Spleen (tissue), 11 donors: ENCODE data around the gene MACROD2. TPM values are rescaled to one million over a fixed set of nuclear protein-coding genes. Genes with fewer than 3 reads are reported as not detected.

Experiments
- DNase-seq: peaks from one replicate; pipeline ENCODE4 v3.0.0-alpha.2; 2020
- H3K27ac ChIP-seq, 8 donors: fragments of 200-600 bp; sonication (generic) in 7 of 8; 1 replicate in 4 of 8; 2 replicates in 4 of 8; pipeline versions ENCODE4 v1.5.0 to v1.8.0; 2016 to 2021; ENCODE audit warnings: inconsistent platforms in 4 of 8, mild to moderate bottlenecking in 4 of 8, moderate library complexity in 1 of 8
- H3K27me3 ChIP-seq, 7 donors: fragments of 200-600 bp; sonication (generic) in 6 of 7; replicated peaks in 1 of 7; 1 replicate in 4 of 7; 2 replicates in 3 of 7; pipeline versions ENCODE4 v1.5.0 to v1.8.0; 2016 to 2021; ENCODE audit warnings: inconsistent platforms in 3 of 7, mild to moderate bottlenecking in 1 of 7
- H3K36me3 ChIP-seq, 6 donors: fragments of 200-600 bp; sonication (generic) in 5 of 6; 1 replicate in 4 of 6; 2 replicates in 2 of 6; pipeline versions ENCODE4 v1.5.0 to v1.8.0; 2016 to 2021; ENCODE audit warnings: inconsistent platforms in 2 of 6
- H3K4me1 ChIP-seq, 6 donors: fragments of 200-600 bp; sonication (generic) in 5 of 6; 1 replicate in 3 of 6; 2 replicates in 3 of 6; pipeline versions ENCODE4 v1.5.0 to v1.8.0; 2016 to 2021; ENCODE audit warnings: inconsistent platforms in 3 of 6
- H3K4me3 ChIP-seq, 8 donors: fragments of 200-600 bp; sonication (generic) in 7 of 8; 1 replicate in 4 of 8; 2 replicates in 4 of 8; pipeline versions ENCODE4 v1.5.0 to v1.8.0; 2016 to 2021; ENCODE audit warnings: inconsistent platforms in 4 of 8, mild to moderate bottlenecking in 4 of 8, moderate library complexity in 2 of 8
- H3K9me3 ChIP-seq, 8 donors: fragments of 200-600 bp; sonication (generic) in 7 of 8; 1 replicate in 4 of 8; 2 replicates in 4 of 8; pipeline versions ENCODE4 v1.5.0 to v1.8.0; 2016 to 2021; ENCODE audit warnings: inconsistent platforms in 4 of 8
- POLR2A ChIP-seq, 3 donors: fragments of 450-650 bp; IDR thresholded peaks; one replicate each; pipeline ENCODE4 v1.5.1; 2017; ENCODE audit warnings: antibody characterized with exemption in 3 of 3, mild to moderate bottlenecking in 1 of 3
- POLR2AphosphoS5 ChIP-seq, 3 donors: sonication (generic); formaldehyde crosslinking; IDR thresholded peaks; one replicate each; pipeline ENCODE4 v1.5.1; 2017; ENCODE audit warnings: antibody characterized with exemption in 3 of 3
- WGBS, 5 donors: extraction: QIAGEN DNeasy Blood & Tissue Kit in 3 of 5; methylation state at CpG; one replicate each; pipeline versions ENCODE4 v1.1.5 to v1.1.7; 2013 to 2018; 5-methylcytosine and 5-hydroxymethylcytosine counted together
- intact Hi-C: fragments of 100-400 bp; cut with DNase I; formaldehyde crosslinking; loops from one replicate; pipeline ENCODE4 v1.15.0; 2023; ENCODE audit warnings: low total_unique reads
- polyA plus RNA-seq, 3 donors: library from polyadenylated mRNA; stranded (reverse); fragments of 200-250 nt; gene quantifications; one replicate each; pipeline ENCODE4 v1.2.1, GENCODE V29; 2013
- total RNA-seq, 7 donors: library from RNA; depleted of rRNA in 3 of 7; stranded (reverse); fragments of >200 nt in 3 of 7; fragmentation: NEBNext Ultra II Directional in 4 of 7; extraction: Animal tissue kit (Norgen Biotek cat#: 25700) in 4 of 7; gene quantifications; one replicate each; pipeline versions ENCODE4 v1.1.0 to v1.2.1, GENCODE V29; 2016 to 2021
- TF ChIP-seq, protein P1 (sequence below), 11 experiments: fragments of 200-600 bp in 7 of 11; fragments of 450-650 bp in 4 of 11; sonication (generic) in 4 of 11; IDR thresholded peaks in 8 of 11; conservative IDR thresholded peaks in 3 of 11; 1 replicate in 7 of 11; 2 replicates in 4 of 11; pipeline versions ENCODE4 v1.4.0 to v1.8.0; 2016 to 2021; ENCODE audit warnings: antibody characterized with exemption in 11 of 11, inconsistent platforms in 4 of 11, mild to moderate bottlenecking in 1 of 11
- donor health status: healthy with polysubstance abuse.
- donor health status: DM: no; HTN: no; CAD: no; lungs with moderate emphysema.
- donor health status: DM: no; HTN: no; CAD: no.
- donor health status: Bipolar disorder and iron deficiency.
- donor health status: healthy.
- donor health status: DM: no; HTN: no; CAD: no.
- donor health status: DM: yes; HTN: yes; CAD: no.

Gene MACROD2
- total and polyA plus RNA-seq, 10 donors: 1.5 to 4.7 (median 3.4) TPM

- Histone ChIP-seq H3K27me3 (no peaks in the 10 kb centered on the region), H3K4me1 (no peaks in the 10 kb centered on the region), H3K4me3 (no peak overlapping the region), H3K36me3 (no peaks in the 10 kb centered on the region), H3K9me3 (no peaks in the 10 kb centered on the region), H3K27ac (no peak overlapping the region)
- intact Hi-C loops: no loop called here
- DNase-seq: no peak
- no peak for TF ChIP-seq POLR2AphosphoS5 (IDR thresholded peaks at IDR 0.05)
- TF ChIP-seq, protein P1, sequence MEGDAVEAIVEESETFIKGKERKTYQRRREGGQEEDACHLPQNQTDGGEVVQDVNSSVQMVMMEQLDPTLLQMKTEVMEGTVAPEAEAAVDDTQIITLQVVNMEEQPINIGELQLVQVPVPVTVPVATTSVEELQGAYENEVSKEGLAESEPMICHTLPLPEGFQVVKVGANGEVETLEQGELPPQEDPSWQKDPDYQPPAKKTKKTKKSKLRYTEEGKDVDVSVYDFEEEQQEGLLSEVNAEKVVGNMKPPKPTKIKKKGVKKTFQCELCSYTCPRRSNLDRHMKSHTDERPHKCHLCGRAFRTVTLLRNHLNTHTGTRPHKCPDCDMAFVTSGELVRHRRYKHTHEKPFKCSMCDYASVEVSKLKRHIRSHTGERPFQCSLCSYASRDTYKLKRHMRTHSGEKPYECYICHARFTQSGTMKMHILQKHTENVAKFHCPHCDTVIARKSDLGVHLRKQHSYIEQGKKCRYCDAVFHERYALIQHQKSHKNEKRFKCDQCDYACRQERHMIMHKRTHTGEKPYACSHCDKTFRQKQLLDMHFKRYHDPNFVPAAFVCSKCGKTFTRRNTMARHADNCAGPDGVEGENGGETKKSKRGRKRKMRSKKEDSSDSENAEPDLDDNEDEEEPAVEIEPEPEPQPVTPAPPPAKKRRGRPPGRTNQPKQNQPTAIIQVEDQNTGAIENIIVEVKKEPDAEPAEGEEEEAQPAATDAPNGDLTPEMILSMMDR (IDR thresholded peaks at IDR 0.05 in 8 of 11, conservative IDR thresholded peaks at IDR 0.05 in 3 of 11): no peak
- TF ChIP-seq POLR2A (IDR thresholded peaks at IDR 0.05): no peak
- 71 to 80% (median 78%) methylated on average over 2 of the region's 2 CpGs for WGBS, 5 donors
These were observed 835.1 kb downstream of the MACROD2 start for GRCh38 chr20:14830466-14830865.

- H3K36me3 ChIP-seq: no peaks in the 10 kb centered on the region
- no peak overlapping the region for H3K27ac ChIP-seq
- no peaks in the 10 kb centered on the region for H3K27me3 ChIP-seq
- intact Hi-C loops: no loop called here
- 80 to 84% (median 82%) methylated on average over 6 of the region's 6 CpGs for WGBS, 5 donors
- no peak for DNase-seq
- H3K9me3 ChIP-seq: no peaks in the 10 kb centered on the region
- H3K4me1 ChIP-seq: no peaks in the 10 kb centered on the region
- no peak overlapping the region for H3K4me3 ChIP-seq
- TF ChIP-seq, protein P1 (IDR thresholded peaks at IDR 0.05 in 8 of 11, conservative IDR thresholded peaks at IDR 0.05 in 3 of 11): no peak
- no peak for TF ChIP-seq POLR2AphosphoS5 (IDR thresholded peaks at IDR 0.05)
- TF ChIP-seq POLR2A (IDR thresholded peaks at IDR 0.05): no peak
These were observed 835.6 kb downstream of the MACROD2 start for GRCh38 chr20:14830899-14831298.

- Histone ChIP-seq H3K4me3 (no peak overlapping the region), H3K36me3 (no peaks in the 10 kb centered on the region), H3K27ac (no peak overlapping the region), H3K9me3 (no peaks in the 10 kb centered on the region), H3K27me3 (no peaks in the 10 kb centered on the region), H3K4me1 (no peaks in the 10 kb centered on the region)
- intact Hi-C loops: no loop called here
- TF ChIP-seq POLR2AphosphoS5 (IDR thresholded peaks at IDR 0.05): no peak
- TF ChIP-seq POLR2A (IDR thresholded peaks at IDR 0.05): no peak
- TF ChIP-seq, protein P1 (IDR thresholded peaks at IDR 0.05 in 8 of 11, conservative IDR thresholded peaks at IDR 0.05 in 3 of 11): no peak
- no peak for DNase-seq
These were observed 837.3 kb downstream of the MACROD2 start for GRCh38 chr20:14832630-14833029.

DNA sequence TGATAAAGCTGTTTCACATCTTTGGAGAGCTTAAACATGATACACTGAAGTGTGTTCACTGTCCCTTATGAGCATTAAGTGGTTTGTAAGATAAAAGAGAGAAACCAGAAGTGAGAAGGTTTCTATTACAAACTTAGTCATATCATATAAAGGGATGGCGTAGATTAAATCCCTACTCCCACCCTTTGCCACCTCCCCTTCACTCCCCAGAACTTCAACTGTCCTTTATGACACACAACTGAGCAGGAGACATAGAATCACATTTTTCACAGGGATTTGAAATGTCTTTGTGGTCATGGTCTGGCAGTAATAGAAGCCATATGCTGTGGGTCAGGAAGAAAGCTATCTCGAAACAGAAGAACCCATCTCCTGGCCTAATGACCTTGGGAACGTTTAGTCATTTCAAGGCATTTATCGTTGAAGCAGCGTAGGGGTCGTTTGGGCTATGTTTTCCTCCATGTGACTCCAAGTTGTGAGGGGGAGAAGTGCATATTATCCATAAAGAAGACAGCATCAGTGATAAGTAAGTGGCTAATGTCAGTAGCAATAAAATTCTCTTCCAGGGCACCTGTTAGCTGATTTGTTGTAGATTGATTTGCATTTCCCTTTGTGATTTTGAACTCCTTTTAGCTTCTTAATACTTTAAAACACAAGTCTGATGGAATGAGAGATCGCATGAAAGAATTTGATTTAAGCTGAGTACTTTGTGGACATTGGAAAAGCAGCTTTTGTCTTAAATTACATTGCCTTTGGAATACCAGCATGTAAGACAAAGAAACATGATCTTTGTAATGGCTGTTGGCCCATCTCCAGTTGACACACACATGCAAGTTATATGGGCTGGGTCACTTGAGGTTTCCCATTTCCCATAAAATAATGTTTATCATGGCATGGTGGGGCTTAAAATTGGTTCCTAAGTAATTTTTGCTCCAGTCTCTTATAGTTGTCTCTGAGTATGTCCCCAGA is 843.6 kb downstream of the MACROD2 start:
- TF ChIP-seq POLR2AphosphoS5 (IDR thresholded peaks at IDR 0.05) (no peak), POLR2A (IDR thresholded peaks at IDR 0.05) (no peak)
- TF ChIP-seq, protein P1 (IDR thresholded peaks at IDR 0.05 in 8 of 11, conservative IDR thresholded peaks at IDR 0.05 in 3 of 11): no peak
- H3K27ac ChIP-seq: no peak overlapping the region
- no peaks in the 10 kb centered on the region for H3K4me1 ChIP-seq
- intact Hi-C loops: no loop called here
- H3K27me3 ChIP-seq: no peaks in the 10 kb centered on the region
- no peaks in the 10 kb centered on the region for H3K36me3 ChIP-seq
- no peak for DNase-seq
- no peak overlapping the region for H3K4me3 ChIP-seq
- H3K9me3 ChIP-seq: no peaks in the 10 kb centered on the region
- 54 to 72% (median 58%) methylated on average over 7 of the region's 7 CpGs for WGBS, 5 donors
